PC-3 (cell line): ENCODE results near the gene BPIFB4. TPM values are rescaled to one million over a fixed set of nuclear protein-coding genes. Genes with fewer than 3 reads are reported as not detected.
"Not testable (repeated sequence)": the region's sequence is repeated elsewhere in the genome, so short reads cannot be mapped to it uniquely, and the experiment has no call there.

ENCODE experiments used
- ATAC-seq: fragments of 200-7000 bp; cut with Tn5 transposase; 2 replicates; pipeline ENCODE4 v1.9.1; 2020; ENCODE audit warnings: mild to moderate bottlenecking, moderate library complexity
- BruUV-seq: library from RNA; stranded (reverse); fragments of 400-500 nt; replicated peaks from 2 replicates; lab custom pipeline; 2021; lab: Mats Ljungman, UMichigan
- CTCF ChIA-PET: fragments of 300-600 bp; sonication (Branson Sonifier 250); formaldehyde crosslinking; loops from one replicate; lab custom pipeline; 2022; ENCODE audit warnings: antibody characterized with exemption; lab: Charles Lee
- POLR2A ChIA-PET: fragments of 300-600 bp; sonication (Branson Sonifier 250); formaldehyde crosslinking; loops from one replicate; lab custom pipeline; 2022; ENCODE audit warnings: antibody characterized with exemption; ENCODE audit not compliant: unreplicated experiment; lab: Charles Lee
- DNase-seq: peaks from one replicate; pipeline ENCODE4 v3.0.0-alpha.2; 2015
- H2AFZ ChIP-seq: fragments of 300-600 bp; sonication (generic); 2 replicates; pipeline ENCODE4 v1.6.0; 2016; ENCODE audit warnings: antibody characterized with exemption, low read length
- H3F3A ChIP-seq: fragments of 300-600 bp; sonication (generic); one replicate; pipeline ENCODE4 v1.6.0; 2017; ENCODE audit warnings: antibody characterized with exemption, low read length, control low read depth, mild to moderate bottlenecking; ENCODE audit not compliant: unreplicated experiment
- H3K27ac ChIP-seq: fragments of 300-600 bp; sonication (generic); 2 replicates; pipeline ENCODE4 v1.5.1; 2016; ENCODE audit warnings: mild to moderate bottlenecking, low read length
- H3K27me3 ChIP-seq: fragments of 300-600 bp; sonication (generic); 2 replicates; pipeline ENCODE4 v1.6.1; 2016; ENCODE audit warnings: low read length, mixed read lengths
- H3K36me3 ChIP-seq: fragments of 300-600 bp; sonication (generic); 2 replicates; pipeline ENCODE4 v1.6.1; 2016; ENCODE audit warnings: low read depth, mixed run types, low read length, mixed read lengths
- H3K4me1 ChIP-seq: fragments of 300-600 bp; sonication (generic); 2 replicates; pipeline ENCODE4 v1.5.1; 2016; ENCODE audit warnings: low read length; ENCODE audit not compliant: insufficient read depth
- H3K4me2 ChIP-seq: fragments of 300-600 bp; sonication (generic); 2 replicates; pipeline ENCODE4 v1.6.0; 2016; ENCODE audit warnings: low read length
- H3K4me3 ChIP-seq: fragments of 300-600 bp; sonication (generic); 2 replicates; pipeline ENCODE4 v1.5.1; 2016; ENCODE audit warnings: mild to moderate bottlenecking, low read length, mixed read lengths
- H3K79me2 ChIP-seq: fragments of 300-600 bp; sonication (generic); 2 replicates; pipeline ENCODE4 v1.6.1; 2017; ENCODE audit warnings: low read length, mixed read lengths
- H3K9ac ChIP-seq: fragments of 300-600 bp; sonication (generic); 2 replicates; pipeline ENCODE4 v1.6.0; 2016; ENCODE audit warnings: mild to moderate bottlenecking, low read length
- H3K9me2 ChIP-seq: fragments of 300-600 bp; sonication (generic); replicated peaks from 2 replicates; pipeline ENCODE4 v1.6.1; 2016; ENCODE audit warnings: mixed run types, low read length, mixed read lengths
- H3K9me3 ChIP-seq: fragments of 300-600 bp; sonication (generic); 2 replicates; pipeline ENCODE4 v1.6.1; 2016; ENCODE audit warnings: low read length, mixed read lengths
- H4K20me1 ChIP-seq: fragments of 300-600 bp; sonication (generic); 2 replicates; pipeline ENCODE4 v1.6.1; 2016; ENCODE audit warnings: low read length, mixed read lengths
- EZH2 ChIP-seq: fragments of 300-600 bp; sonication (generic); IDR thresholded peaks from one replicate; pipeline ENCODE4 v1.6.1; 2017; ENCODE audit warnings: antibody characterized with exemption, mild to moderate bottlenecking, low read length; ENCODE audit not compliant: unreplicated experiment
- EZH2phosphoT487 ChIP-seq: fragments of 300-600 bp; sonication (generic); IDR thresholded peaks from 2 replicates; pipeline ENCODE4 v1.6.1; 2018; ENCODE audit warnings: mild to moderate bottlenecking, antibody characterized with exemption, low read length, borderline replicate concordance
- intact Hi-C: fragments of 100-400 bp; cut with micrococcal nuclease; formaldehyde crosslinking; loops from 2 replicates; pipeline ENCODE4 v1.9.0; 2023
- total RNA-seq: library from RNA; depleted of rRNA; stranded (reverse); fragments of >200 nt; gene quantifications from 2 replicates; pipeline ENCODE4 v1.2.3, GENCODE V29; 2014
- TF ChIP-seq, protein P1 (sequence below): fragments of 300-600 bp; sonication (generic); conservative IDR thresholded peaks from 2 replicates; pipeline ENCODE4 v1.5.1; 2017; ENCODE audit warnings: antibody characterized with exemption, low read depth, mild to moderate bottlenecking, low read length

Gene BPIFB4
- total RNA-seq, 1 experiment from 2014 or later = not detected

DNA sequence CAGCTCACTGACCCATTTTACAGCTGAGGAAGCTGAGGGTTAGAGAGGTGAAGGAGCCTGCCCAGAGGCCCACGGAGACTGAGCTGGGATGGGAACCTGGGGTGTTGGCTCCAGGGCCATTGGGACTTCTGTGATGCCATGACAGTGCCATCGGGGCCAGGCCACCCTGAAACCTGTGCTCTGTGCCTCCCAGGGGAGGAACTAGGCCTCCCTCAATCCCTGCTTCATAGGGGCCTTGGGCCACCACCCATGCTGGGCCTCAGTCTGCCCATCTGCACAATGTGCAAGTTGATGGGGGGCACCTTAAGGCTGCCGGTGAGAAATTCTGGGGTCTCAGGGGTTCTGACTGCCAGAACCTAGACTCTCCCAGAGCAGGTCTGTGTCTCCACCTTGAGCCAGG, 24.9 kb downstream of the BPIFB4 start:
- POLR2A ChIA-PET = no interaction called here

DNA sequence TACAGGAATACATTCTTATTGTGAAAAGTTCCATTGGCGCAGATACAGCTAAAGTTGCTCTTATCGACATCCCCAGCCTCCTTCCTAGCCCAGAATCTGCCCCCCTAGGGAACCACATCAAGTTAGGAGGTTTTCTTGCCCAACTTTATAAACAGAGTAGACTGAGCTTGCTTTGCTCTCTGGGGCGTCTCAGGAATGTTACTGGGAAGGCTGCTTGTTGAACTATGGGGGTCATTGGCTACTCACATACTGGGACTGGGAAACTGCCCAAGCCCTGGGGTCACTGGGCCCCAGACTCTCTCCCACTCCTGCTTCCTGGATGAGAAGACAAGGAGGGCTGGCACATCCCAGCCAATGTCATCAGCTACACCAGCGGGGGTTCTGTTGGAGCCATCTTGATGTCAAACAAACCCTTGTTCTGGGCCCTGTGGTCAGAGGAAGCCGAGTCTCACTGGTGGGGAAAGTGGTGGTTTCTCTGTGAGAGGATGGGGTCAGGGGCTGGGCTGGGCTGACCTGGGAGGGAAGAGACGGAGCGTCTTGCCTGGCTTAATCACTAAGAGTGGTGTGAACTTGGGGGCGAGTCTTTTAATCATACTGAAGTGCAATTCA, 26.0 kb downstream of the BPIFB4 start:
- no peak for TF ChIP-seq EZH2phosphoT487
- no peak for TF ChIP-seq EZH2
- TF ChIP-seq, protein P1, sequence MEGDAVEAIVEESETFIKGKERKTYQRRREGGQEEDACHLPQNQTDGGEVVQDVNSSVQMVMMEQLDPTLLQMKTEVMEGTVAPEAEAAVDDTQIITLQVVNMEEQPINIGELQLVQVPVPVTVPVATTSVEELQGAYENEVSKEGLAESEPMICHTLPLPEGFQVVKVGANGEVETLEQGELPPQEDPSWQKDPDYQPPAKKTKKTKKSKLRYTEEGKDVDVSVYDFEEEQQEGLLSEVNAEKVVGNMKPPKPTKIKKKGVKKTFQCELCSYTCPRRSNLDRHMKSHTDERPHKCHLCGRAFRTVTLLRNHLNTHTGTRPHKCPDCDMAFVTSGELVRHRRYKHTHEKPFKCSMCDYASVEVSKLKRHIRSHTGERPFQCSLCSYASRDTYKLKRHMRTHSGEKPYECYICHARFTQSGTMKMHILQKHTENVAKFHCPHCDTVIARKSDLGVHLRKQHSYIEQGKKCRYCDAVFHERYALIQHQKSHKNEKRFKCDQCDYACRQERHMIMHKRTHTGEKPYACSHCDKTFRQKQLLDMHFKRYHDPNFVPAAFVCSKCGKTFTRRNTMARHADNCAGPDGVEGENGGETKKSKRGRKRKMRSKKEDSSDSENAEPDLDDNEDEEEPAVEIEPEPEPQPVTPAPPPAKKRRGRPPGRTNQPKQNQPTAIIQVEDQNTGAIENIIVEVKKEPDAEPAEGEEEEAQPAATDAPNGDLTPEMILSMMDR = no peak
- Histone ChIP-seq H3K9ac (no peak overlapping the region), H3K4me1 (no peaks in the 10 kb centered on the region), H3K4me2 (no peak overlapping the region), H3K9me3 (no peaks in the 10 kb centered on the region), H3K4me3 (no peak overlapping the region), H3K27ac (no peak overlapping the region), H3K36me3 (no peaks in the 10 kb centered on the region), H3F3A (no peaks in the 10 kb centered on the region), H3K9me2 (no peaks in the 10 kb centered on the region), H3K79me2 (no peaks in the 10 kb centered on the region), H4K20me1 (no peaks in the 10 kb centered on the region), H3K27me3 (peaks cover 45% of the 10 kb centered on the region), H2AFZ (no peak overlapping the region)
- ATAC-seq = no peak
- DNase-seq = no peak
- no TSS peak for BruUV-seq
- ChIA-PET CTCF (no interaction called here), POLR2A (no interaction called here)
- intact Hi-C loops = no loop called here

More for the DNA sequence above, 24.9 kb downstream of the BPIFB4 start:
- TF ChIP-seq, protein P1 = no peak
- no peak for TF ChIP-seq EZH2phosphoT487
- no peak for TF ChIP-seq EZH2
- DNase-seq (no peak), ATAC-seq (no peak)
- H3K4me1 ChIP-seq = no peaks in the 10 kb centered on the region
- H3K9ac ChIP-seq = no peak overlapping the region
- H2AFZ ChIP-seq = no peak overlapping the region
- no TSS peak for BruUV-seq
- H4K20me1 ChIP-seq = no peaks in the 10 kb centered on the region
- H3K4me3 ChIP-seq = no peak overlapping the region
- peaks cover 45% of the 10 kb centered on the region for H3K27me3 ChIP-seq
- H3K9me2 ChIP-seq = no peaks in the 10 kb centered on the region
- CTCF ChIA-PET = no interaction called here
- intact Hi-C loops = no loop called here
- H3F3A ChIP-seq = no peaks in the 10 kb centered on the region
- H3K9me3 ChIP-seq = no peaks in the 10 kb centered on the region
- H3K79me2 ChIP-seq = no peaks in the 10 kb centered on the region
- no peak overlapping the region for H3K4me2 ChIP-seq
- no peaks in the 10 kb centered on the region for H3K36me3 ChIP-seq
- no peak overlapping the region for H3K27ac ChIP-seq

DNA sequence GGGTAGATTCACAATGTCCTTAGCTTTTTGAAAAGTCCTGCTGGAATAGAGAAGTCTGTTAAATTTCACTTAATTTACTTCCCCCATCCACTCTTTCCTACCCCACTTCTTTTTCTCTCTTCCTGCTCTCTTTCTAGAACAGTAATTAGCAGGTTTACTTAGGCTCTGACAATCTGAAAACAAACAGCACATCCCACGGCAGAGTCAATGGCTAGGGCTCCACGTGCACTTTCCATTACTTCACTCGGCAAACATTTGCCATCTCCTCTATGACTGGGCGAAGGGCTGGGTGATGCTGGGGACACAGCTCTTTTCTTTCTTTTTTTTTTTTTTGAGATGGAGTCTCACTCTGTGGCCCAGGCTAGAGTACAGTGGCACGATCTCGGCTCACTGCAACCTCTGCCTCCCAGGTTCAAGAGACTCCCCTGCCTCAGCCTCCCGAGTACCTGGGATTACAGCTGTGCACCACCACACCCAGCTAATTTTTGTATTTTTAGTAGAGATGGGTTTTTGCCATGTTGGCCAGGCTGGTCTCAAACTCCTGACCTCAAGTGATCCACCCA, 26.7 kb downstream of the BPIFB4 start:
- POLR2A ChIA-PET, H3K9ac ChIP-seq, BruUV-seq, H3K4me3 ChIP-seq, H3K9me2 ChIP-seq, H3K4me2 ChIP-seq, H3F3A ChIP-seq, intact Hi-C loops, ATAC-seq, H3K9me3 ChIP-seq, H3K27ac ChIP-seq, H4K20me1 ChIP-seq, H3K36me3 ChIP-seq, H3K4me1 ChIP-seq, DNase-seq, H3K79me2 ChIP-seq, CTCF ChIA-PET, H2AFZ ChIP-seq: not testable (repeated sequence)
- H3K27me3 ChIP-seq = peaks cover 43% of the 10 kb centered on the region
